Measurements from ENCODE around the gene PAX8.

The PAX8 gene

GRCh38 chr2:113281910-113282746 is 3.4 kb upstream of the PAX8 start:
- Histone ChIP-seq H3K4me3 (no peak overlapping the region), H3K27ac (no peak overlapping the region)
- no peak for TF ChIP-seq CTCF (IDR thresholded peaks at IDR 0.05)
- DNase-seq (ENCODE audit: low spot score): no peak

- Histone ChIP-seq H3K27ac (no peak overlapping the region), H3K4me3 (peak overlapping the region; percentile 47)
- DNase-seq (ENCODE audit: low spot score): no peak
- no peak for TF ChIP-seq CTCF (IDR thresholded peaks at IDR 0.05)
Measured at GRCh38 chr2:113278073-113278741, 514 bp downstream of the PAX8 start.

- no peak for TF ChIP-seq CTCF (IDR thresholded peaks at IDR 0.05)
- peak overlapping the region; percentile 47 for H3K4me3 ChIP-seq
- no peak overlapping the region for H3K27ac ChIP-seq
- no peak for DNase-seq (ENCODE audit: low spot score)
Measured at GRCh38 chr2:113277474-113278072, 1.1 kb downstream of the PAX8 start.

GRCh38 chr2:113276761-113277425 is 1.8 kb downstream of the PAX8 start:
- DNase-seq (ENCODE audit: low spot score): no peak
- H3K4me3 ChIP-seq: peak overlapping the region; percentile 47
- TF ChIP-seq CTCF (IDR thresholded peaks at IDR 0.05): no peak

GRCh38 chr2:113276216-113276760 is 2.4 kb downstream of the PAX8 start:
- no peak for DNase-seq (ENCODE audit: low spot score)
- H3K27ac ChIP-seq: no peak overlapping the region
- TF ChIP-seq CTCF (IDR thresholded peaks at IDR 0.05): no peak
- H3K4me3 ChIP-seq: peak overlapping the region; percentile 47

More at GRCh38 chr2:113276761-113277425, 1.8 kb downstream of the PAX8 start:
- no peak overlapping the region for H3K27ac ChIP-seq

GRCh38 chr2:113275556-113276215 is 3.0 kb downstream of the PAX8 start:
- TF ChIP-seq CTCF (IDR thresholded peaks at IDR 0.05): no peak
- no peak overlapping the region for H3K27ac ChIP-seq
- DNase-seq (ENCODE audit: low spot score): no peak
- no peak overlapping the region for H3K4me3 ChIP-seq

Data from coronary artery (tissue), 2 donors.